ENCODE measurements around the gene PBX1.

The PBX1 gene

DNA sequence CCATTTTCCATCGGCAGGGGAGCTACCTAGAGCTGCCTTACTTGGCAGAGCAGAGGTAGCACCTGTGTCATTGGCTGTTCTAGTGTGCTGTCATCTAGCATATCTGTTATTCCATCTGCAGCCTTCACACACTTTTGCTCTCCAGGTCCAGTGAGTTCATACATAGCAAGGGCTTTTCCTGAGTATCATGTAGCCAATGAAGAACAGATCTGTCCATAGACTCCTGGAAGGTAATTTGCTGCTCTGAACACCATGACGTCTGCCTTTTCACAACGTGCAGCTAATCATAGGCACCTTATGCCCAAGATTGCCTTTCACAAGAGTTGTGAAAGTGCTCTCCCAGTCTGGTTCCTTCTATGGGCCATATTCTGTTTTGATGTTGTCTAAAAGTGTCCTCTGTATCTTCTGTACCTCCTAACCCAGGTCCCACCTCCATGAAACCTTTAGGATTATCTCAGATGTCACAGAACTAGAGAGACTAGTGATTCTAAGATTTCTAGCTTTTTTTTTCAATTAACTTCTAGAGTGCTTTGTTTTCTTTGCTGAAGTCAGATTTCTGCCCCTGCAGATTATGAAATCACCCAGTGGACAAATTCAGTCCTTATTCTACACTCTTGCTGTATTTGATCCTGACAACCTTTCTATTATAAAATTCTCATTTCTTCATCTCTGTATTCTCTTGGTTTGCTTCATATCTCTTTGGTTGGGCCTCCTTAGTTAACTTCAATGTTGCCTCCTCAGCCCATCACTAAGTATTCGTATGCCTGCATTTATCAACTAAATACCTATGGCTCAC is 134.8 kb downstream of the PBX1 start:
- no peak overlapping the region for H3K4me3 ChIP-seq (ENCODE audit: control insufficient read depth, low read depth, low read length)
- no peak for DNase-seq (ENCODE audit: low read depth)
- TF ChIP-seq, protein P1, sequence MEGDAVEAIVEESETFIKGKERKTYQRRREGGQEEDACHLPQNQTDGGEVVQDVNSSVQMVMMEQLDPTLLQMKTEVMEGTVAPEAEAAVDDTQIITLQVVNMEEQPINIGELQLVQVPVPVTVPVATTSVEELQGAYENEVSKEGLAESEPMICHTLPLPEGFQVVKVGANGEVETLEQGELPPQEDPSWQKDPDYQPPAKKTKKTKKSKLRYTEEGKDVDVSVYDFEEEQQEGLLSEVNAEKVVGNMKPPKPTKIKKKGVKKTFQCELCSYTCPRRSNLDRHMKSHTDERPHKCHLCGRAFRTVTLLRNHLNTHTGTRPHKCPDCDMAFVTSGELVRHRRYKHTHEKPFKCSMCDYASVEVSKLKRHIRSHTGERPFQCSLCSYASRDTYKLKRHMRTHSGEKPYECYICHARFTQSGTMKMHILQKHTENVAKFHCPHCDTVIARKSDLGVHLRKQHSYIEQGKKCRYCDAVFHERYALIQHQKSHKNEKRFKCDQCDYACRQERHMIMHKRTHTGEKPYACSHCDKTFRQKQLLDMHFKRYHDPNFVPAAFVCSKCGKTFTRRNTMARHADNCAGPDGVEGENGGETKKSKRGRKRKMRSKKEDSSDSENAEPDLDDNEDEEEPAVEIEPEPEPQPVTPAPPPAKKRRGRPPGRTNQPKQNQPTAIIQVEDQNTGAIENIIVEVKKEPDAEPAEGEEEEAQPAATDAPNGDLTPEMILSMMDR (IDR thresholded peaks at IDR 0.05; ENCODE audit: control insufficient read depth, insufficient read depth, low read depth, low read length, missing control alignments), result no peak

DNA sequence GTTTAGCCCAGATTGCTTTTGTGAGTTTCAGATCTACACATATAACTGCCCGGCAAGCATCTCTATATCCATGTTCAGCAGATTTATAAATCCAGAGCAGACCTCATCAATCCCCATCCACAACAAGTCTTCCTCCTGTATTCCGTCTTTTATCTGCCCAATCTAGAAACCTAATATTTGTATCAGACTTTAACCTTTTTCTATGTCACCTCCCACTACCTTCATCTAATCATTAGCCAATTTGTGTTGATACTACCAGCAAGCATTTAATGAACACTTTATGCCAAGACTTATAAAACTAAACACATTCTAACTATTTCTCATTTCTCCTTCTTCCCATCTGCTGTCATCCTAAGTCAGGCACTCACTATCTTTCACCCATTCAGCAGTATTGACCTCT is 135.5 kb downstream of the PBX1 start:
- DNase-seq (ENCODE audit: low read depth), result no peak
- TF ChIP-seq, protein P1 (IDR thresholded peaks at IDR 0.05; ENCODE audit: control insufficient read depth, insufficient read depth, low read depth, low read length, missing control alignments), result no peak
- H3K4me3 ChIP-seq (ENCODE audit: control insufficient read depth, low read depth, low read length), result no peak overlapping the region

DNA sequence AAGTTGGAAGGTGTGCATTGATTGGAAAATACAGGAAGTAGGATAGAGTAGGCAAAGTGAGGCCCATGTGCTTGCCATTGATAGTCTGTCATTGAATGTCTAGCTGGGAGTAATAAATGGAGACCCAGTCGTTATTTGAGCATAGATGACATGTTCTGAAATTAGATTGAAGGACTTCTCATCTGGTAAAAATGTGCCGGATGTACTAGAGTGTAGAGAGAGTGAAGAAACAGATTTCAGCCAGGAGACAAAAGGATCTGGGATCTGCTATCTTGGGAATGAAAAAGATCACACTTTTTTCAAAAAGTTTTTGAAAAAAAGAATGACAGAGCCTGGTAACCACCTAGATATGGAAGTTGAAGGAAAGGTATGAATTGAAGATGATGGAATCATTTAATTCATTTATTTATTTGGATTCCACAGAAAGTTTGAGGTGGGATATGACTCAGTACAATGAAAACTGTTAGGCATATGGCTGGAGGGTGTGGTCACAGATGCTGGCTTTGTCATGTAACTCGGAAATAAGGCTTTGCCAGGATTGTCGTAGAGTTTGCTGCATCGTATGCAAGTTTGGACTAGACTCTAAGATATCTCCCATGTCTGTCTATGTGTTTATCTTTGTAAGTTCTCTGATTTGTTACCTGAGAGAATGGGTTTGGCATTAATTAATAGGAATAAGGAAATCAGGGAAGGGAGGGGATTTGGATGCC is 137.1 kb downstream of the PBX1 start:
- TF ChIP-seq, protein P1 (IDR thresholded peaks at IDR 0.05; ENCODE audit: control insufficient read depth, insufficient read depth, low read depth, low read length, missing control alignments), result no peak

DNA sequence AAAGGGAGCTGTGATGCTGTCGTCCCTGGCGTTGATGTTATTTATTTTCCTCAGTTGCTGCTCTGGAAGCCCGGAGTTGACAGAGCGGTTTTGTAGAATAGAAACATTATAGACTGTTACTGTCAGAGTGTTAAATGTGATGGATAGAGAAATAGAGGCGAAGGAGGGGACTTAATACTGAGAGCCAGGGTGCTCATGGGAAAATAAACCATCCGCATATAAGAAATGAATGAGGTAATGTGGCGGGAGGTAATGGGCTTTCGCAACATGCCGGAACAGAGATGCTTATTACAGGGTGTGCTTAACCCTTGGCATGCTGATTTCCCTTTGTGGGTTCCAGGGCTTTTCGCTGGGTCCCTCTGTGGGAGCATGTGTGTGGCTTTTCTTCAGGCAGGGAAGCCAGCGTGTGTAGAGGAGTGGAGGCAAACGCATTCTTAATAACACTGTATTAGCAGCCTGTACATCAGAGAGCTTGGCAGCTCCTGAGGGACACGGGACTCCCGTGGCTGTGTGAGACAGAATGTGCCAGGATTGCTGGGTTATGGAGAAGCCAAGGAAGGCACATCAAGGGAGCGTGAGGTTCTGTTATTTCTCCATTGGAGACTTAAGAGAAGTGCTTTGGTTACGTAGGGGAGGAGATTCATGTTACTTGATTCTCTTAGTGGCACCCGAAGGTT is 141.0 kb downstream of the PBX1 start:
- DNase-seq (ENCODE audit: low read depth), result no peak
- TF ChIP-seq, protein P1 (IDR thresholded peaks at IDR 0.05; ENCODE audit: control insufficient read depth, insufficient read depth, low read depth, low read length, missing control alignments), result no peak
- H3K4me3 ChIP-seq (ENCODE audit: control insufficient read depth, low read depth, low read length), result no peak overlapping the region

More for the DNA sequence above, 137.1 kb downstream of the PBX1 start:
- no peak overlapping the region for H3K4me3 ChIP-seq (ENCODE audit: control insufficient read depth, low read depth, low read length)
- no peak for DNase-seq (ENCODE audit: low read depth)

DNA sequence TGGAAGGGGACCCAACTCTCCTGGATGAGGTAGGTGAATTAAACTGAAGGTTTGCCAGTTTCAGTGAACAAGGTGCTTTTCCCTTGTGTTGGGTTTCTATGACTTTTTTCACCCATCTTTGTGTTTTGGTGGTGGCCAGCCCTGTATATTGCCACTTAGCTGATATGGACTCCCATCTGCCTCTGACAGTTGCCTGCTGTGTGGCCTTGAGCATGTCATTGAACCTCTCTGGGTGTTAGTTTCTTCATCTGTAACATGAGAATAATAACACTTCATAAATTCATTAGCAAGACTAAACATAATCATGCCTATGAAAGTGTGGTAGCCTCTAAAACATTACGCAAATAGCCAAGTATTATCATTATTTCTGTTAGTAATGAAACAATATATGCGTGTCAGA is 141.7 kb downstream of the PBX1 start:
- no peak overlapping the region for H3K4me3 ChIP-seq (ENCODE audit: control insufficient read depth, low read depth, low read length)
- no peak for DNase-seq (ENCODE audit: low read depth)
- TF ChIP-seq, protein P1 (IDR thresholded peaks at IDR 0.05; ENCODE audit: control insufficient read depth, insufficient read depth, low read depth, low read length, missing control alignments), result no peak

DNA sequence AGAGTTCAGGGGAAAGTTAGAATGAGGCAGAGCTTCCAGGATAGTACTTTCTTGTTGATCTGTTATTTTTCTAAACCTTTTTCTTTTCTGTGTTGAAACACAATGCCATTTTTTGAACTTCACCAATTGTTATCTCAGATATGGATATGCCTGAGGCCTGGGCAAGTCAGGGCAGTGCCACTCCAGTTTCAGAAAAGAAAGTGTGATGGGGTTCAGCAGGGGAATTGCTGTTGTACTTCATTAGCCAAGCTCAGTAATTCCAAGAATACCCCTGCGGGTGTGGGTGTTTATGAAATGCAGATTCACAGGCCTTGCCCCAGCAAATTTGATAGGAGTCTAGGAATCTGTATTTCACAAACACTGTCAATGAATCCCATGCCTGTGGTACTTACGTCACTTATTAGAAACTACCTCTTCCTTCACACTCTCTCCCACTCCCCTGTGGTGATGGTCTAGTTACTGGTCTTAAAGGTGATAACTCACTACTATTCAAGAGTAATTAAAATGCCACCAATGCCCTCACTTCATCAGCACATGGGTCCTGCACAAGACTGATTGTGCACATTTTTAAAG is 142.3 kb downstream of the PBX1 start:
- DNase-seq (ENCODE audit: low read depth), result no peak
- TF ChIP-seq, protein P1 (IDR thresholded peaks at IDR 0.05; ENCODE audit: control insufficient read depth, insufficient read depth, low read depth, low read length, missing control alignments), result no peak
- H3K4me3 ChIP-seq (ENCODE audit: control insufficient read depth, low read depth, low read length), result no peak overlapping the region
